HG02798 (cell line): ENCODE data around the gene GJB5.

Experiments used
- ATAC-seq: cut with Tn5 transposase; IDR thresholded peaks from one replicate; pipeline ENCODE4 v1.9.1; 2021; ENCODE audit warnings: mild to moderate bottlenecking; ENCODE audit not compliant: unreplicated experiment, poor library complexity

The GJB5 gene

GRCh38 chr1:34792868-34793727 is 38.3 kb downstream of the GJB5 start, which contains the start of gene GJA4:
Gene GJA4, plus strand, starts transcription at chr1:34792999. Its CDS starts 1,215 bp downstream, at chr1:34794214.
- no peak for ATAC-seq

- no peak for ATAC-seq
These were observed 39.3 kb downstream of the GJB5 start for GRCh38 chr1:34794001-34794789.

- no peak for ATAC-seq
These were observed 39.9 kb downstream of the GJB5 start for GRCh38 chr1:34794790-34795180.

DNA sequence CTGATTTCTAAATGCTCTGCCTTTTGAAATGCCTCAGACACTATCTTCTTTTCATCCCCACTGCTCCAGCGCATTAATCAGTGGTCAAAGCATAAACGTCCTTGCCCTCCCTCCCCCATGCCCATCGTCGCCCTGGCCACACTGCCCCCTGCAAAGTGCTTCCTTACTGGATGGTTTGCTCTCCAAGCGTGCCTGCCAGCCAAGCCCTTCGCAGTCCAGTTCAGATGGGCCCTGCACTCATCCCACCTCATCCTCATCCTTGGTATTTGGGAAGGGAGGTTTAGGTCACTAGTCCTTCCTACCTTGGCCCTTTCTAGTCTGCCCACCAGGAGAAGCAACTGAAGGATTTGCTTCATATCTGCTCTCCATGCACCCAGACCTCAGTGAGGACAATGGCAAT is 41.1 kb downstream of the GJB5 start:
- no peak for ATAC-seq

- peak; percentile 53 for ATAC-seq
These were observed 42.1 kb downstream of the GJB5 start for GRCh38 chr1:34796990-34797389.

GRCh38 chr1:34800214-34800613 is 45.4 kb downstream of the GJB5 start:
- no peak for ATAC-seq

- ATAC-seq = no peak
These were observed 48.9 kb downstream of the GJB5 start for GRCh38 chr1:34803770-34804169.

- ATAC-seq = no peak
These were observed 51.5 kb downstream of the GJB5 start for GRCh38 chr1:34806396-34806795.
